Liver (tissue), 9 donors: ENCODE results near the gene PIGQ. TPM values are rescaled to one million over a fixed set of nuclear protein-coding genes. Genes with fewer than 3 reads are reported as not detected.

Experiments used
- DNase-seq: peaks from one replicate; pipeline ENCODE4 v3.0.0-alpha.2; 2017; ENCODE audit warnings: low spot score
- H3K27ac ChIP-seq, 2 donors: one replicate each; pipeline ENCODE4 v1.7.0; 2013; ENCODE audit warnings: inconsistent platforms in 2 of 2, low read length in 2 of 2, control low read depth in 1 of 2, low read depth in 1 of 2, mild to moderate bottlenecking in 1 of 2
- H3K27me3 ChIP-seq, 4 donors: one replicate each; pipeline versions ENCODE4 v1.6.1 to v1.7.0; 2013; ENCODE audit warnings: low read length in 3 of 4, inconsistent platforms in 1 of 4, mild to moderate bottlenecking in 1 of 4, moderate library complexity in 1 of 4; ENCODE audit not compliant: control insufficient read depth in 4 of 4, insufficient read depth in 4 of 4
- H3K36me3 ChIP-seq, 4 donors: one replicate each; pipeline versions ENCODE4 v1.6.1 to v1.7.0; 2013; ENCODE audit warnings: low read length in 3 of 4, mild to moderate bottlenecking in 3 of 4, low read depth in 1 of 4, moderate library complexity in 1 of 4; ENCODE audit not compliant: control insufficient read depth in 4 of 4, insufficient read depth in 3 of 4
- H3K4me1 ChIP-seq, 4 donors: one replicate each; pipeline versions ENCODE4 v1.6.1 to v1.7.0; 2013; ENCODE audit warnings: low read length in 3 of 4, mild to moderate bottlenecking in 3 of 4, moderate library complexity in 1 of 4; ENCODE audit not compliant: control insufficient read depth in 4 of 4, insufficient read depth in 4 of 4
- H3K4me3 ChIP-seq, 3 donors: one replicate each; pipeline versions ENCODE4 v1.6.1 to v1.7.0; 2013; ENCODE audit warnings: low read length in 3 of 3, control low read depth in 1 of 3, low read depth in 1 of 3, mild to moderate bottlenecking in 1 of 3
- H3K9ac ChIP-seq, 2 donors: one replicate each; pipeline ENCODE4 v1.7.0; 2013; ENCODE audit warnings: low read length in 2 of 2, mild to moderate bottlenecking in 2 of 2, moderate library complexity in 2 of 2, control low read depth in 1 of 2, low read depth in 1 of 2
- H3K9me3 ChIP-seq, 4 donors: one replicate each; pipeline versions ENCODE4 v1.6.1 to v1.7.0; 2013; ENCODE audit warnings: low read length in 3 of 4; ENCODE audit not compliant: control insufficient read depth in 4 of 4
- EGR1 ChIP-seq, 2 donors: IDR thresholded peaks; 2 replicates each; pipeline ENCODE4 v1.6.1; 2016 to 2018; ENCODE audit warnings: antibody characterized with exemption in 2 of 2, low read depth in 2 of 2
- FOXA2 ChIP-seq: IDR thresholded peaks from 2 replicates; pipeline ENCODE4 v1.6.1; 2016; ENCODE audit warnings: antibody characterized with exemption
- GABPA ChIP-seq, 2 donors: IDR thresholded peaks in 1 of 2; conservative IDR thresholded peaks in 1 of 2; 2 replicates each; pipeline ENCODE4 v1.6.1; 2016; ENCODE audit warnings: antibody characterized with exemption in 2 of 2, mild to moderate bottlenecking in 1 of 2, moderate library complexity in 1 of 2
- HNF4A ChIP-seq, 2 donors: conservative IDR thresholded peaks; 2 replicates each; pipeline ENCODE4 v1.6.1; 2016; ENCODE audit warnings: antibody characterized with exemption in 2 of 2, mild to moderate bottlenecking in 2 of 2
- JUND ChIP-seq, 2 donors: IDR thresholded peaks; 2 replicates each; pipeline ENCODE4 v1.6.1; 2016; ENCODE audit warnings: antibody characterized with exemption in 2 of 2
- NR2F2 ChIP-seq: IDR thresholded peaks from 2 replicates; pipeline ENCODE4 v1.6.1; 2016; ENCODE audit warnings: antibody characterized with exemption
- RAD21 ChIP-seq, 2 donors: IDR thresholded peaks; 2 replicates each; pipeline ENCODE4 v1.6.1; 2016; ENCODE audit warnings: antibody characterized with exemption in 2 of 2, mild to moderate bottlenecking in 2 of 2
- SP1 ChIP-seq: IDR thresholded peaks from 2 replicates; pipeline ENCODE4 v1.6.1; 2018; ENCODE audit warnings: antibody characterized with exemption, mild to moderate bottlenecking
- TAF1 ChIP-seq: conservative IDR thresholded peaks from 2 replicates; pipeline ENCODE4 v1.6.1; 2016; ENCODE audit warnings: antibody characterized with exemption, mild to moderate bottlenecking
- WGBS: extraction: QIAGEN DNeasy Blood & Tissue Kit; methylation state at CpG from one replicate; pipeline ENCODE4 v1.1.7; 2013; 5-methylcytosine and 5-hydroxymethylcytosine counted together
- polyA plus RNA-seq, 2 donors: library from polyadenylated mRNA; stranded (reverse) in 1 of 2; unstranded in 1 of 2; fragments of 200-250 nt in 1 of 2; fragments of >200 nt in 1 of 2; fragmentation: Nextera tagmentation in 1 of 2; extraction: Ambion mirVana in 1 of 2; gene quantifications; one replicate each; pipeline versions ENCODE4 v1.2.1 to v1.2.3, GENCODE V29; 2013 to 2015
- total RNA-seq, 2 donors: library from RNA; depleted of rRNA; stranded (reverse); fragments of >200 nt; gene quantifications; one replicate each; pipeline ENCODE4 v1.2.3, GENCODE V29; 2014
- TF ChIP-seq, protein P1 (sequence below): IDR thresholded peaks from 2 replicates; pipeline ENCODE4 v1.6.1; 2016; ENCODE audit warnings: antibody characterized with exemption
- TF ChIP-seq, protein P2 (sequence below): IDR thresholded peaks from 2 replicates; pipeline ENCODE4 v1.6.1; 2016; ENCODE audit warnings: antibody characterized with exemption, mild to moderate bottlenecking
- TF ChIP-seq, protein P3 (sequence below): IDR thresholded peaks from 2 replicates; pipeline ENCODE4 v1.6.1; 2016; ENCODE audit warnings: antibody characterized with exemption
- TF ChIP-seq, protein P4 (sequence below): fragments of 150-350 bp; IDR thresholded peaks from 2 replicates; pipeline ENCODE4 v1.5.1; 2017; ENCODE audit warnings: improper control_type of control experiment, low read depth, low read length; ENCODE audit not compliant: missing input control
- TF ChIP-seq, protein P5 (sequence below): IDR thresholded peaks from 2 replicates; pipeline ENCODE4 v1.6.1; 2016; ENCODE audit warnings: antibody characterized with exemption
- donor health status: healthy.
- donor health status: healthy.
- donor health status: healthy.
- donor health status: healthy.
- donor health status: healthy.

The PIGQ gene
- total and polyA plus RNA-seq, 4 donors: 16.8 to 144 (median 20.6) TPM

DNA sequence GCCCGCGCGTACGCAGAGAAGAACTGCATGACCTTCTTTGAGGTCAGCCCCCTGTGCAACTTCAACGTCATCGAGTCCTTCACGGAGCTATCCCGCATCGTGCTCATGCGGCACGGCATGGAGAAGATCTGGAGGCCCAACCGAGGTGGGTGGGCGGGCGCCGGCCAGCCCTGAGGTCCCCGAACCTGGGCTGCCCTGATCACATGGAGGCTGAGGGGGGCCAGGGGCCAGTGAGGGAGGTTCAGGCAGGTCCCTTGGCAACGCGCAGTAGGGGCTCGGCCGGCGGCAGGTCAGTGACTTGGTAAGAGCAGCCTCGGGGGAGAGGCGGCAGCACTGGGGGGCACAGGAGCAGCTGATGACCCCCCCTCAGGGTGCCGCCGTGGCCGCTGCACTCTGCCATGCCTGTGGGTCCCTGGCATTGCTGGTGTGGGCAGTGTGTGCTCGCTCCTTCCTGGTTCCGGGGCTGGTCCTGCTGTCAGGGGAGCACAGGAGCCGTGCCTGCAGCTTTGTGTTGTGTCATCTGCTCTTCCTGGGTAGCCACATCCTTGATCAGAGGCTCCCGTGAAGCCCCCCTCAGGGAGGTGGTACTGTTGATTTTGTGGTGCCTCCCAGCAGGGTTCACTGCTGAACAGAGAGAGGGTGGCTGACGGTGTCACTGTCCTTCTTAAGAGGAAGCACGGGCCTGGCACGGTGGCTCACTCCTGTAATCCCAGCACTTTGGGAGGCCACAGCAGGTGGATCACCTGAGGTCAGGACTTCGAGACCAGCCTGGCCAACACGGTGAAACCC is 56.4 kb downstream of the PIGQ start:
- H3K9ac ChIP-seq: no peak overlapping the region
- H3K27me3 ChIP-seq: no peaks in the 10 kb centered on the region
- H3K27ac ChIP-seq: no peak overlapping the region
- no peak overlapping the region for H3K4me3 ChIP-seq
- DNase-seq: no peak
- TF ChIP-seq, protein P1, sequence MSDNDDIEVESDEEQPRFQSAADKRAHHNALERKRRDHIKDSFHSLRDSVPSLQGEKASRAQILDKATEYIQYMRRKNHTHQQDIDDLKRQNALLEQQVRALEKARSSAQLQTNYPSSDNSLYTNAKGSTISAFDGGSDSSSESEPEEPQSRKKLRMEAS: no peak
- TF ChIP-seq, protein P2, sequence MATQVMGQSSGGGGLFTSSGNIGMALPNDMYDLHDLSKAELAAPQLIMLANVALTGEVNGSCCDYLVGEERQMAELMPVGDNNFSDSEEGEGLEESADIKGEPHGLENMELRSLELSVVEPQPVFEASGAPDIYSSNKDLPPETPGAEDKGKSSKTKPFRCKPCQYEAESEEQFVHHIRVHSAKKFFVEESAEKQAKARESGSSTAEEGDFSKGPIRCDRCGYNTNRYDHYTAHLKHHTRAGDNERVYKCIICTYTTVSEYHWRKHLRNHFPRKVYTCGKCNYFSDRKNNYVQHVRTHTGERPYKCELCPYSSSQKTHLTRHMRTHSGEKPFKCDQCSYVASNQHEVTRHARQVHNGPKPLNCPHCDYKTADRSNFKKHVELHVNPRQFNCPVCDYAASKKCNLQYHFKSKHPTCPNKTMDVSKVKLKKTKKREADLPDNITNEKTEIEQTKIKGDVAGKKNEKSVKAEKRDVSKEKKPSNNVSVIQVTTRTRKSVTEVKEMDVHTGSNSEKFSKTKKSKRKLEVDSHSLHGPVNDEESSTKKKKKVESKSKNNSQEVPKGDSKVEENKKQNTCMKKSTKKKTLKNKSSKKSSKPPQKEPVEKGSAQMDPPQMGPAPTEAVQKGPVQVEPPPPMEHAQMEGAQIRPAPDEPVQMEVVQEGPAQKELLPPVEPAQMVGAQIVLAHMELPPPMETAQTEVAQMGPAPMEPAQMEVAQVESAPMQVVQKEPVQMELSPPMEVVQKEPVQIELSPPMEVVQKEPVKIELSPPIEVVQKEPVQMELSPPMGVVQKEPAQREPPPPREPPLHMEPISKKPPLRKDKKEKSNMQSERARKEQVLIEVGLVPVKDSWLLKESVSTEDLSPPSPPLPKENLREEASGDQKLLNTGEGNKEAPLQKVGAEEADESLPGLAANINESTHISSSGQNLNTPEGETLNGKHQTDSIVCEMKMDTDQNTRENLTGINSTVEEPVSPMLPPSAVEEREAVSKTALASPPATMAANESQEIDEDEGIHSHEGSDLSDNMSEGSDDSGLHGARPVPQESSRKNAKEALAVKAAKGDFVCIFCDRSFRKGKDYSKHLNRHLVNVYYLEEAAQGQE: no peak
- TF ChIP-seq TAF1: no peak
- TF ChIP-seq GABPA (IDR thresholded peaks at IDR 0.05 in 1 of 2, conservative IDR thresholded peaks at IDR 0.05 in 1 of 2): no peak
- TF ChIP-seq NR2F2: no peak
- TF ChIP-seq, protein P3, sequence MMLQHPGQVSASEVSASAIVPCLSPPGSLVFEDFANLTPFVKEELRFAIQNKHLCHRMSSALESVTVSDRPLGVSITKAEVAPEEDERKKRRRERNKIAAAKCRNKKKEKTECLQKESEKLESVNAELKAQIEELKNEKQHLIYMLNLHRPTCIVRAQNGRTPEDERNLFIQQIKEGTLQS: no peak
- TF ChIP-seq, protein P4, sequence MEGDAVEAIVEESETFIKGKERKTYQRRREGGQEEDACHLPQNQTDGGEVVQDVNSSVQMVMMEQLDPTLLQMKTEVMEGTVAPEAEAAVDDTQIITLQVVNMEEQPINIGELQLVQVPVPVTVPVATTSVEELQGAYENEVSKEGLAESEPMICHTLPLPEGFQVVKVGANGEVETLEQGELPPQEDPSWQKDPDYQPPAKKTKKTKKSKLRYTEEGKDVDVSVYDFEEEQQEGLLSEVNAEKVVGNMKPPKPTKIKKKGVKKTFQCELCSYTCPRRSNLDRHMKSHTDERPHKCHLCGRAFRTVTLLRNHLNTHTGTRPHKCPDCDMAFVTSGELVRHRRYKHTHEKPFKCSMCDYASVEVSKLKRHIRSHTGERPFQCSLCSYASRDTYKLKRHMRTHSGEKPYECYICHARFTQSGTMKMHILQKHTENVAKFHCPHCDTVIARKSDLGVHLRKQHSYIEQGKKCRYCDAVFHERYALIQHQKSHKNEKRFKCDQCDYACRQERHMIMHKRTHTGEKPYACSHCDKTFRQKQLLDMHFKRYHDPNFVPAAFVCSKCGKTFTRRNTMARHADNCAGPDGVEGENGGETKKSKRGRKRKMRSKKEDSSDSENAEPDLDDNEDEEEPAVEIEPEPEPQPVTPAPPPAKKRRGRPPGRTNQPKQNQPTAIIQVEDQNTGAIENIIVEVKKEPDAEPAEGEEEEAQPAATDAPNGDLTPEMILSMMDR: no peak
- no peaks in the 10 kb centered on the region for H3K9me3 ChIP-seq
- H3K4me1 ChIP-seq: peaks cover 26 to 47% (median 41%) of the 10 kb centered on the region in 4 donors
- 96% methylated on average over 35 of the region's 35 CpGs for WGBS
- peaks cover 0 to 12% (median 4%) of the 10 kb centered on the region in 4 donors for H3K36me3 ChIP-seq

DNA sequence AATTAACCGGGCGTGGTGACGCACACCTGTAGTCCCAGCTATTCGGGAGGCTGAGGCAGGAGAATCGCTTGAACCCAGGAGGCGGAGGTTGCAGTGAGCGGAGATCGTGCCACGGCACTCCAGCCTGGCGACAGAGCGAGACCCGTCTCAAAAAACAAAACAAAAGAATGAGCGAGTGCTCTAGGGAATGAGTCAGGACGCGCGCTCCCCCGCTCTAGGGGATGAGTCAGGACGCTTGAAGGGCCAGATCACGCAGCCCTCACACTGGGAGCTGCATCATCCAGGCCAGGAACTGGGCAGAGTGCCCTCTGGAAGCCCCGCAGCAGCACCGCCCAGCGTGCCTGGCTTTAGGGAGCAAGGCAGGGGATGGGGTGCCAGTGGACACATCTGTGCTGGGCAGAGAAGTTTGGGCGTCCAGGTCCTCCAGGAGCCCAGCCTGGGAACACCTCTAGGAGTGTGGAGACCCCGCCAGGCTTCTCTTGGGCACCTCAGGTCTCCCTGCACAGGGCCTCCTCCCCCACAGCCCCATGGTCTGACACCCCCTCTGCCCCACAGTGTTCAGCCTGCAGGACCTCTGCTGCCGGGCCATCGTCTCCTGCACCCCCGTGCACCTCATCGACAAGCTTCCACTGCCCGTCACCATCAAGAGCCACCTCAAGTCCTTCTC is 57.2 kb downstream of the PIGQ start:
- H3K9me3 ChIP-seq: no peaks in the 10 kb centered on the region
- WGBS: 96% methylated on average over 29 of the region's 29 CpGs
- no peak overlapping the region for H3K9ac ChIP-seq
- no peak overlapping the region for H3K27ac ChIP-seq
- H3K4me3 ChIP-seq: no peak overlapping the region
- H3K27me3 ChIP-seq: no peaks in the 10 kb centered on the region
- no peak for DNase-seq
- peaks cover 0 to 12% (median 4%) of the 10 kb centered on the region in 4 donors for H3K36me3 ChIP-seq
- peaks cover 29 to 47% (median 42%) of the 10 kb centered on the region in 4 donors for H3K4me1 ChIP-seq
- TF ChIP-seq FOXA2 (no peak), SP1 (no peak), JUND (IDR thresholded peaks at IDR 0.05) (no peak), RAD21 (IDR thresholded peaks at IDR 0.05) (no peak), HNF4A (conservative IDR thresholded peaks at IDR 0.05) (no peak), EGR1 (IDR thresholded peaks at IDR 0.05; ENCODE audit: low read depth in 2 of 2) (no peak), NR2F2 (no peak)
- TF ChIP-seq, protein P5, sequence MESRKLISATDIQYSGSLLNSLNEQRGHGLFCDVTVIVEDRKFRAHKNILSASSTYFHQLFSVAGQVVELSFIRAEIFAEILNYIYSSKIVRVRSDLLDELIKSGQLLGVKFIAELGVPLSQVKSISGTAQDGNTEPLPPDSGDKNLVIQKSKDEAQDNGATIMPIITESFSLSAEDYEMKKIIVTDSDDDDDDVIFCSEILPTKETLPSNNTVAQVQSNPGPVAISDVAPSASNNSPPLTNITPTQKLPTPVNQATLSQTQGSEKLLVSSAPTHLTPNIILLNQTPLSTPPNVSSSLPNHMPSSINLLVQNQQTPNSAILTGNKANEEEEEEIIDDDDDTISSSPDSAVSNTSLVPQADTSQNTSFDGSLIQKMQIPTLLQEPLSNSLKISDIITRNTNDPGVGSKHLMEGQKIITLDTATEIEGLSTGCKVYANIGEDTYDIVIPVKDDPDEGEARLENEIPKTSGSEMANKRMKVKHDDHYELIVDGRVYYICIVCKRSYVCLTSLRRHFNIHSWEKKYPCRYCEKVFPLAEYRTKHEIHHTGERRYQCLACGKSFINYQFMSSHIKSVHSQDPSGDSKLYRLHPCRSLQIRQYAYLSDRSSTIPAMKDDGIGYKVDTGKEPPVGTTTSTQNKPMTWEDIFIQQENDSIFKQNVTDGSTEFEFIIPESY: no peak
- TF ChIP-seq, protein P3: no peak
- TF ChIP-seq, protein P2: no peak
- TF ChIP-seq, protein P4: no peak
